Measurements from ENCODE around the gene CAMTA1. TPM values are rescaled to one million over a fixed set of nuclear protein-coding genes. Genes with fewer than 3 reads are reported as not detected.

CAMTA1 gene
- total RNA-seq, 4 donors from 2014 or later, result 45.3 to 68.9 (median 62.0) TPM

- DNase-seq (ENCODE audit: low spot score) (no peak), ATAC-seq (ENCODE audit: low FRiP score) (no peak)
- no peak for TF ChIP-seq CTCF (IDR thresholded peaks at IDR 0.05)
Measured at GRCh38 chr1:7478142-7478790, 693.0 kb downstream of the CAMTA1 start.

- ATAC-seq (ENCODE audit: low FRiP score) (no peak), DNase-seq (ENCODE audit: low spot score) (no peak)
- no peak for TF ChIP-seq CTCF (IDR thresholded peaks at IDR 0.05)
Measured at GRCh38 chr1:7478809-7479499, 693.7 kb downstream of the CAMTA1 start.

- no peak for TF ChIP-seq CTCF (IDR thresholded peaks at IDR 0.05)
- ATAC-seq (ENCODE audit: low FRiP score) (no peak), DNase-seq (ENCODE audit: low spot score) (no peak)
Measured at GRCh38 chr1:7479571-7479970, 694.3 kb downstream of the CAMTA1 start.

- ATAC-seq (ENCODE audit: low FRiP score), result no peak
- no peak for TF ChIP-seq CTCF (IDR thresholded peaks at IDR 0.05)
- DNase-seq (ENCODE audit: low spot score), result no peak
Measured at GRCh38 chr1:7481194-7481593, 695.9 kb downstream of the CAMTA1 start.

- DNase-seq (ENCODE audit: low spot score) (no peak), ATAC-seq (ENCODE audit: low FRiP score) (no peak)
- TF ChIP-seq CTCF (IDR thresholded peaks at IDR 0.05), result no peak
Measured at GRCh38 chr1:7482077-7482476, 696.8 kb downstream of the CAMTA1 start.

GRCh38 chr1:7482772-7483495 is 697.7 kb downstream of the CAMTA1 start:
- ATAC-seq (ENCODE audit: low FRiP score) (no peak), DNase-seq (ENCODE audit: low spot score) (no peak)
- no peak for TF ChIP-seq CTCF (IDR thresholded peaks at IDR 0.05)

Data from omental fat pad (tissue), 4 donors.